Measurements from ENCODE around the gene RNU7-1. TPM values are rescaled to one million over a fixed set of nuclear protein-coding genes. Genes with fewer than 3 reads are reported as not detected.

RNU7-1 gene
- polyA plus RNA-seq, 1 donor, result not detected

DNA sequence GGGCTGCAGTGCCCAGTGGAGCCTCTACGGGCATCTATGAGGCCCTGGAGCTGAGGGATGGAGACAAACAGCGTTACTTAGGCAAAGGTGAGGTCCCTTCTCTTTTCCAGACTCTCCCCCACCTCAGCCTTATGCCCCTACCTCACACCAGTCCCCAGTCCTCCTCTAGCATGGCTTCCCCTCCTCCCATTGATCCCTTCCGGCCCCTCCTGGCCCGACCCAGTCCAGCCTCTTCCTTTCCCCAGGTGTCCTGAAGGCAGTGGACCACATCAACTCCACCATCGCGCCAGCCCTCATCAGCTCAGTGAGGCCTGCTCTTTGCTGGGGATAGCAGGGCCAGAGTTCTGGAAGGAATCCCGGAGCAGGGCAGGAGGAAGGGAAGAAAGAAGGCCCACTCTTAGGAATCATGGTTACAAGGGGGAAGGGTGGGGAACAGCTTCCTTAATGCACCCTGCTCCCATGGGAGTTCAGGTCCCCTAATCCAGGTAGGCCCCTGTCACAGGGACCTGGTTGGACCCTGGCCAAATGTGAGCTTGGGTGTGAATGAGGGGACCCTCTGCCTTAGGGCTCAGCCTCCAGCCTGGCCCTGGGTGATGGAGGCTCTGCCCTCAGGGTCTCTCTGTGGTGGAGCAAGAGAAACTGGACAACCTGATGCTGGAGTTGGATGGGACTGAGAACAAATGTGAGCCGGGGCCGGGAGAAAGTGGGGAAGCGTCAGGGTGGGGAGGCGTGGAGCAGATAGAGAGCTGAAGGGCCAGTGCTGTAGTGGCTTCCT lies 27.0 kb upstream of the RNU7-1 start:
- DNase-seq, result no peak

DNA sequence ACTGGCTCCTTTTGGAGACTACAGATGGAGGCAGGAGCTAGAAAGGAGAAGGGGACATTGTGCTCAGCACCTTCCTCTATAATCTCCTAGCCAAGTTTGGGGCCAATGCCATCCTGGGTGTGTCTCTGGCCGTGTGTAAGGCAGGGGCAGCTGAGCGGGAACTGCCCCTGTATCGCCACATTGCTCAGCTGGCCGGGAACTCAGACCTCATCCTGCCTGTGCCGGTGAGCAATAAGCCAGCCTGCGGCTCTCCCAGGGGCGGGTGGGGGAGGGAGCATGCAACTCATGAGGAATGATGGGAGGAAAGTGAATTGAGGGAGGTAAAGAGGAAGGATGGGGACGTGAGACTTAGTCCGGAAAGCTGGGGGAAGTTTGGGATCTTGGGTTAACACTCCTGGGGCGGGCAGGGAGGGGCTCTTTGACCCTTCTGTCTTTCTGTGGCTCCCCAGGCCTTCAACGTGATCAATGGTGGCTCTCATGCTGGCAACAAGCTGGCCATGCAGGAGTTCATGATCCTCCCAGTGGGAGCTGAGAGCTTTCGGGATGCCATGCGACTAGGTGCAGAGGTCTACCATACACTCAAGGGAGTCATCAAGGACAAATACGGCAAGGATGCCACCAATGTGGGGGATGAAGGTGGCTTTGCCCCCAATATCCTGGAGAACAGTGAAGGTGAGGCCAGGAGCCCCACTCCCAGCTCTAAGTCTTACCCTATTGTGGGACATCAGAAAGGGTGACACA lies 26.0 kb upstream of the RNU7-1 start:
- DNase-seq, result no peak

DNA sequence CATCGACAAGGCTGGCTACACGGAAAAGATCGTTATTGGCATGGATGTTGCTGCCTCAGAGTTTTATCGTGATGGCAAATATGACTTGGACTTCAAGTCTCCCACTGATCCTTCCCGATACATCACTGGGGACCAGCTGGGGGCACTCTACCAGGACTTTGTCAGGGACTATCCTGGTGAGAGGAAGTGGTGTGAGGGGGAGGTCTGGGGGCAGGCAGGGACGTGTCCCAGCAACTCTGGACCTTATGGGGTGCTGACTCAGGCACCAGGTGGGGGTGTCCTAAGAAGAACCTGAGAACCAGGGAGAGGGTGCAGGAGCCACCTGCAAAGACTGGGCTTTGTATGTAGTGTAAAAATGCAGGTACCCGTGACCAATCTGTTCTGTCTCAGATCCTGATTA lies 24.0 kb upstream of the RNU7-1 start:
- DNase-seq, result no peak

DNA sequence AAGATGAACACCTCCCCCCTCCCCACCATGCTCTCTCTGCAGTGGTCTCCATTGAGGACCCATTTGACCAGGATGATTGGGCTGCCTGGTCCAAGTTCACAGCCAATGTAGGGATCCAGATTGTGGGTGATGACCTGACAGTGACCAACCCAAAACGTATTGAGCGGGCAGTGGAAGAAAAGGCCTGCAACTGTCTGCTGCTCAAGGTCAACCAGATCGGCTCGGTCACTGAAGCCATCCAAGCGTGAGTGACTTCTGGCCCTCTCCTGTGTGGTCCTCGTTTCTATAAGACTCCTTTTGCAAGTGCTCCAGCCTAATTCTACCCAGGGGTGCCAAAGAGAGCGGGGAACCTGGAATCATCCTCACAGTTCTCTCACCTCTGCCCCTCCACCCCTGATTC lies 22.1 kb upstream of the RNU7-1 start:
- DNase-seq, result no peak

GRCh38 chr12:6921996-6922946 lies 21.3 kb upstream of the RNU7-1 start:
- no peak for DNase-seq

DNA sequence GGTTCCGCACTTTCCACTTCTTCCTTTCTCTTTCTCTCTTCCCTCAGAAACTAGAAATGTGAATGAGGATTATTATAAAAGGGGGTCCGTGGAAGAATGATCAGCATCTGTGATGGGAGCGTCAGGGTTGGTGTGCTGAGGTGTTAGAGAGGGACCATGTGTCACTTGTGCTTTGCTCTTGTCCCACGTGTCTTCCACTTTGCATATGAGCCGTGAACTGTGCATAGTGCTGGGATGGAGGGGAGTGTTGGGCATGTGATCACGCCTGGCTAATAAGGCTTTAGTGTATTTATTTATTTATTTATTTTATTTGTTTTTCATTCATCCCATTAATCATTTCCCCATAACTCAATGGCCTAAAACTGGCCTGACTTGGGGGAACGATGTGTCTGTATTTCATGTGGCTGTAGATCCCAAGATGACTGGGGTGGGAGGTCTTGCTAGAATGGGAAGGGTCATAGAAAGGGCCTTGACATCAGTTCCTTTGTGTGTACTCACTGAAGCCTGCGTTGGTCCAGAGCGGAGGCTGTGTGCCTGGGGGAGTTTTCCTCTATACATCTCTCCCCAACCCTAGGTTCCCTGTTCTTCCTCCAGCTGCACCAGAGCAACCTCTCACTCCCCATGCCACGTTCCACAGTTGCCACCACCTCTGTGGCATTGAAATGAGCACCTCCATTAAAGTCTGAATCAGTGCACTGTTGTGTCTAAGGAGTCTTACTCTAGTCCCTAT lies 20.4 kb upstream of the RNU7-1 start:
- DNase-seq, result no peak

GRCh38 chr12:6923851-6924250 lies 19.8 kb upstream of the RNU7-1 start:
- no peak for DNase-seq

- DNase-seq, result no peak
Observed at GRCh38 chr12:6925239-6925539, 18.4 kb upstream of the RNU7-1 start.

GRCh38 chr12:6925540-6926279 lies 17.9 kb upstream of the RNU7-1 start:
- peak; percentile 73 for DNase-seq

DNA sequence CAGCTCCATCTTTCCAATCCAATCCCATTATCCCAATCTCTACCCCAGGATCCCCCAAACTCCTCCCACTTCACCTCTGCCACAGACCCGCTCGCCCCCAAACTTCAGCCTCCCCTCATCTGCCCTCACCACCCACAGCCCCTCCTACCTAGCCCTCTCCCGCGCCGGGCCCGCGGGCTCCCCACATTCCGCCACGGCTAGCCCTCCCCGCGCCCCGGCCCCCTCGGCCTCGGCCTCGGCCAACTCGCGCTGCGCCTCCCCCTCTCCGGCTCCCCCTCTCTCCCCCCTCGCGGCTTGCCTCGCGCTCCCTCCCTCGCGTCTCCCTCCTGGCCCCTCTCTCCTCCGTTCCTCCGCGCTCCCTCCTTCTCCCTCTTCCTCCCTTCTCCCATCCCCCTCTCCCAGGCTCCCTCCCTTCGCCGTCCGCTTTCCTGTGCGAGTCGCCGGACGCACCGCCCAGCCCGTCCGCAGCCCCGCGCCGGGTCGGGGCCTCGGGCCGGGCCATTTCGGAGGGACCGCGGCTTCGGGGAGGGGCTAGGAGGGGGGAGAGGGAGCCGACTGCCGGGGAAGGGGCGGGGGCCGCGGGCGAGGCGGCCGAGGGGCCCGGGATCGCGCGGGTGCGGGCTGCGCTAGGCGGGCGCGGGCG lies 16.1 kb upstream of the RNU7-1 start, which contains the start of gene ATN1:
TSS of gene ATN1 (plus strand) at position 581 of the 643 bp plus-strand sequence. CDS start 6,043 bp downstream, outside the sequence.
- peak; percentile 91 for DNase-seq

DNA sequence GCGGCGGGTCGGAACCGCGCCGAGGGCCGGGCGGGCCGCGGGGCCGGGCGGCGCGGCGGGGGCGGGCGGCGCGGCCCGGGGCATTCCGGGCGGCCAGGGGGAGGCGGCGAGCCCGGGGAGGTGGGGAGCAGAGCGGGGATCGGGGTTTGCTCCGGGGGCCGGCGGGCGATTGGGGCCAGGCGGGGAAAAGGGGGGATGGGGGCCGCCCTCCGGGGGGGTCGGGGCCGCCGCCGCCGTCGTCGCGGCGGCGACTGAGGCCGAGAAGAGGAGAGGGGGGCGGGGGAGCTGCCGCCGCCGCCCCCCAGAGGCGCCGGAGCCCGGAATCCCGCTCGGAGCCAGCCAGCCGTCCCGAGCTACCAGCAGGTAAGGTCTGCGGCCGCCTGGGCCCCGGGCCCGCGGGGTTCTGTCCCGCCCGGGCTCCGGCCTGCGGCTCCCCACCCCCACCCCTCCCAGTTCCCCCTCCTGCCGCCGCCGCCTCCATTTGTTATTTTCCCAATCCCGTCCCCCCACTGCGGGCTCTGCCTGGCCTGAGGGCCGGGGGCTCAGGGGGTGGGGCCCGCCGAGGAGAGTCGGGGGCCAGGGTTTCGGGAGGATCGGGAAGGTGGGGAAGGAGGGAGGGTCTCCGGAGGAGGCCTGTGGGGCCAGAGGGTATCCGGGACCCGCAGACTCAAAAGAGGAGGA lies 15.5 kb upstream of the RNU7-1 start:
- DNase-seq, result no peak

- no peak for DNase-seq
Observed at GRCh38 chr12:6928703-6929407, 14.8 kb upstream of the RNU7-1 start.

GRCh38 chr12:6929466-6930452 lies 13.9 kb upstream of the RNU7-1 start:
- no peak for DNase-seq

DNA sequence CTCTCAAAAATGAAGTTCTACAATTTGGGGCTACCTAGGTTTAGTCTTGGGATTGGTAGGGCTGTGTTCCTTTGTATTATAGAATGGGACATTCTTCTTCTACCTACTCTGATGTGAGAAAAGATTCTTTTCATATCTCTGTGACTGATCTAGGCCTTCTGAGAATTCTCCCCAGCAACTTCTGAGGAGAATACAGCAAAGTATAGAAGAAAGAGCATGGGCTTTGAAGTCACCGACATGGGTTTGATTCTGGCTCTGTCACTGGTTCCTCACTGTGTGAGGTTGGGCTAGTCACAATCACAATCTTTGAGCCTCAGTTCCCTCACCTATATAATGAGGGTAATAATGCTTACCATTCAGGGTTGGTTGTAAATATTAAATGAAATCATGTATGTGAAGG lies 10.8 kb upstream of the RNU7-1 start:
- no peak for DNase-seq

GRCh38 chr12:6934110-6934509 lies 9.5 kb upstream of the RNU7-1 start:
- no peak for DNase-seq

GRCh38 chr12:6935371-6936193 lies 8.0 kb upstream of the RNU7-1 start:
- DNase-seq, result no peak

DNA sequence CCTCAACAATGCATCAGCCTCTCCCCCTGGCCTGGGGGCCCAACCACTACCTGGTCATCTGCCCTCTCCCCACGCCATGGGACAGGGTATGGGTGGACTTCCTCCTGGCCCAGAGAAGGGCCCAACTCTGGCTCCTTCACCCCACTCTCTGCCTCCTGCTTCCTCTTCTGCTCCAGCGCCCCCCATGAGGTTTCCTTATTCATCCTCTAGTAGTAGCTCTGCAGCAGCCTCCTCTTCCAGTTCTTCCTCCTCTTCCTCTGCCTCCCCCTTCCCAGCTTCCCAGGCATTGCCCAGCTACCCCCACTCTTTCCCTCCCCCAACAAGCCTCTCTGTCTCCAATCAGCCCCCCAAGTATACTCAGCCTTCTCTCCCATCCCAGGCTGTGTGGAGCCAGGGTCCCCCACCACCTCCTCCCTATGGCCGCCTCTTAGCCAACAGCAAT lies 7.4 kb upstream of the RNU7-1 start:
- DNase-seq, result no peak

Measured in left kidney (tissue), 2 donors.